ENCODE results near the gene ARHGAP24. TPM values are rescaled to one million over a fixed set of nuclear protein-coding genes. Genes with fewer than 3 reads are reported as not detected.

Gene ARHGAP24
- total and polyA plus RNA-seq, 10 of the 15 experiments (the other 5 are each of a cell fraction or from before 2014, with no cell fraction given): 0.10 to 4.2 (median 0.52) TPM

- BruUV-seq (replicated peaks): no TSS peak
- Histone ChIP-seq H3K79me2 (ENCODE audit: control insufficient read depth, insufficient read depth, low read length) (no peaks in the 10 kb centered on the region), H3K9ac (ENCODE audit: control insufficient read depth, insufficient read depth, low read length) (no peak overlapping the region), H3K27me3 (replicated peaks in 1 of 2; ENCODE audit: control insufficient read depth in 2 of 2, insufficient read depth in 2 of 2, low read length in 1 of 2) (no peaks in the 10 kb centered on the region), H4K20me1 (ENCODE audit: control insufficient read depth, insufficient read depth) (no peaks in the 10 kb centered on the region), H3K36me3 (ENCODE audit: control insufficient read depth in 2 of 2, insufficient read depth in 2 of 2, low read length in 1 of 2) (no peaks in the 10 kb centered on the region), H3K4me2 (ENCODE audit: control insufficient read depth, insufficient read depth) (no peak overlapping the region), H3K4me1 (ENCODE audit: control insufficient read depth, insufficient read depth, low read length) (no peaks in the 10 kb centered on the region), H3K4me3 (no peak overlapping the region), H2AFZ (ENCODE audit: control insufficient read depth, low read depth, low read length) (no peak overlapping the region), H3K9me3 (replicated peaks; ENCODE audit: control insufficient read depth, insufficient read depth, low read length) (no peaks in the 10 kb centered on the region), H3K27ac (ENCODE audit: control insufficient read depth, insufficient read depth) (no peak overlapping the region)
- POLR2A ChIA-PET: no interaction called here
- CTCF ChIA-PET: interaction anchor here (0.9 kb wide), 1 partner anchor 8 kb away, joined by 3 read pairs; no protein-coding TSS in a partner anchor
- in situ Hi-C loops (cut with MboI) (no loop called here), intact Hi-C loops (cut with micrococcal nuclease; ENCODE audit: unreplicated experiment) (no loop called here)
- FAIRE-seq (no peak), ATAC-seq (no peak), DNase-seq (ENCODE audit: low read depth, low spot score) (no peak)
- 37% methylated on average over 4 of the region's 4 CpGs for WGBS (ENCODE audit: insufficient coverage, insufficient replicate concordance, low lambda C conversion rate, missing lambda C conversion rate)
- SMC1A ChIA-PET (ENCODE audit: uncharacterized antibody, unreplicated experiment): no interaction called here
- RAD21 ChIA-PET (ENCODE audit: unreplicated experiment): no interaction called here
- TF ChIP-seq BCLAF1 (IDR thresholded peaks at IDR 0.05): no peak
- TF ChIP-seq STAT3 (IDR thresholded peaks at IDR 0.05; ENCODE audit: low read depth, low read length): no peak
- no peak for TF ChIP-seq MYB (IDR thresholded peaks at IDR 0.05; ENCODE audit: borderline replicate concordance, low read depth, low read length)
- TF ChIP-seq KAT2A (conservative IDR thresholded peaks at IDR 0.05; ENCODE audit: control insufficient read depth, low read depth, low read length): no peak
- no peak for TF ChIP-seq POLR2A (IDR thresholded peaks at IDR 0.05; ENCODE audit: low read depth, low read length)
- TF ChIP-seq E4F1 (IDR thresholded peaks at IDR 0.05; ENCODE audit: borderline replicate concordance, partially characterized antibody): no peak
- TF ChIP-seq ZNF274 (IDR thresholded peaks at IDR 0.05; ENCODE audit: insufficient read depth, insufficient read length): no peak
- TF ChIP-seq CUX1 (IDR thresholded peaks at IDR 0.05; ENCODE audit: insufficient replicate concordance, low read depth, low read length): no peak
- no peak for TF ChIP-seq BCL3 (IDR thresholded peaks at IDR 0.05; ENCODE audit: borderline replicate concordance, insufficient read depth, low read depth, low read length, poor library complexity, severe bottlenecking)
- TF ChIP-seq ZNF217 (IDR thresholded peaks at IDR 0.05): no peak
- TF ChIP-seq EZH2 (IDR thresholded peaks at IDR 0.05; ENCODE audit: borderline replicate concordance, control insufficient read depth, low read depth, low read length): no peak
- no peak for TF ChIP-seq PML (IDR thresholded peaks at IDR 0.05; ENCODE audit: low read length)
- TF ChIP-seq RAD21 (IDR thresholded peaks at IDR 0.05; ENCODE audit: insufficient read depth, low read depth, low read length): no peak
Observed at GRCh38 chr4:85898231-85898630, 423.3 kb downstream of the ARHGAP24 start.
